Motor neuron (in vitro differentiated cells): Measurements from ENCODE around the gene XRCC3. TPM values are rescaled to one million over a fixed set of nuclear protein-coding genes. Genes with fewer than 3 reads are reported as not detected.

Source experiments
- ATAC-seq, 8 experiments: fragments of 200-7000 bp; cut with Tn5 transposase; replicated peaks in 6 of 8; 2 replicates each; pipeline ENCODE4 v1.8.0; 2021; ENCODE audit warnings: mild to moderate bottlenecking in 8 of 8, moderate library complexity in 8 of 8
- H3K27ac ChIP-seq, 2 donors: fragments of 250-450 bp; sonication (Bioruptor Pico); 2 replicates each; pipeline ENCODE4 v1.9.0; 2021; ENCODE audit warnings: antibody characterized with exemption in 2 of 2, mild to moderate bottlenecking in 2 of 2, moderate library complexity in 1 of 2
- H3K4me1 ChIP-seq, 2 donors: fragments of 250-450 bp; sonication (Bioruptor Pico); replicated peaks in 1 of 2; 2 replicates each; pipeline ENCODE4 v1.6.1; 2021; ENCODE audit warnings: antibody characterized with exemption in 2 of 2, mild to moderate bottlenecking in 2 of 2, moderate library complexity in 1 of 2
- H3K4me3 ChIP-seq, 5 donors: fragments of 250-450 bp; sonication (Bioruptor Pico); 2 replicates each; pipeline ENCODE4 v1.9.0; 2021; ENCODE audit warnings: antibody characterized with exemption in 5 of 5, mild to moderate bottlenecking in 5 of 5, moderate library complexity in 4 of 5
- WGBS, 10 experiments: fragments of 450-650 bp; shearing (Covaris generic); methylation state at CpG; one replicate each; pipeline ENCODE4 v1.0.0; 2022; 5-methylcytosine and 5-hydroxymethylcytosine counted together
- in situ Hi-C, 9 experiments: fragments of 400-800 bp; cut with MboI; loops; one replicate each; pipeline ENCODE4 v1.15.0; 2021; ENCODE audit warnings: low sequenced_read_pairs in 9 of 9, low pct_unique_long_range_greater_than_20kb in 2 of 9; ENCODE audit not compliant: unreplicated experiment in 9 of 9
- total RNA-seq, 8 experiments: library from RNA; unstranded; fragments of 300-600 nt; gene quantifications; 2 replicates each; pipeline versions ENCODE4 v1.2.3 to v1.2.4, GENCODE V29; 2022

Gene XRCC3
- total RNA-seq, 8 experiments from 2014 or later, result 5.5 to 31.2 (median 7.5) TPM

DNA sequence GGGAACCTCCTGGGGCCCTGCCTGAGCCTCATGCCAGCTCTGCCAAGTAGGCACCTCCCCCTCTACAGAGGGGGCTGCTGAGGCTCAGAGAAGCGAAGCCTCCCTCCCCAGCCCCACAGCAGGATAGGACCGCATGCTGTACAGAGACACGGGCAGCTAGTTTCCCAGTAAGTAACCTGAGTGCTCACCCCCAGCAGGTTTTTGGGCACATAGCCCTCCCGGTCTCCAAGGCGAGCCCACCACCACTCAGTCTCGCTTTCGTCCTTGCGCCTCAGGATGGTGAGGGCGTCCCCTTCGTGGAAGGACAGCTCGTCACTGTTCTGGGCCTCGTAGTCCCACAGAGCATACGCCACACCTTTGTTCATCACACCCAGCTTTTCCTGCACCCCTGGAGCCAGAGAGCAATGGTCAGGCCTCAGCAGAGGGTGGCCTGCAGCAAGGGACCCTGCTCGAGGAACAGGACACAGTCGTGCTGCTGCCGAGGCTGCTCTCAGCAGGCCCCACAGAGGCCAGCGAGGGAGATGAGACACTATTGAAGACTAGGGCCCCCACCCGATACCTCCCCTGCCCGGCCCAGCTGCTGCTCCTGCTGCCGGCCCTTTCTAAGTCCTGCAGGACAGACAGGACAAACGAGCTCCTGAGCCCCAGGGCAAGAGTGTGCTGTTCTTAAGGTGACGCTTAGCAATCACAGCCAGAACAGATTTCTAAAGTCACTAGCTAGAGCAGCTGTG is 20.7 kb upstream of the XRCC3 start:
- H3K4me1 ChIP-seq, result no peaks in the 10 kb centered on the region
- 0 to 90% (median 60%) methylated on average over 1 to 2 of the region's 22 CpGs; no CpG with 5 or more reads in 4 of the 10 experiments for whole genome bisulfite sequencing, 10 experiments
- in situ Hi-C loops, result no loop called here

DNA sequence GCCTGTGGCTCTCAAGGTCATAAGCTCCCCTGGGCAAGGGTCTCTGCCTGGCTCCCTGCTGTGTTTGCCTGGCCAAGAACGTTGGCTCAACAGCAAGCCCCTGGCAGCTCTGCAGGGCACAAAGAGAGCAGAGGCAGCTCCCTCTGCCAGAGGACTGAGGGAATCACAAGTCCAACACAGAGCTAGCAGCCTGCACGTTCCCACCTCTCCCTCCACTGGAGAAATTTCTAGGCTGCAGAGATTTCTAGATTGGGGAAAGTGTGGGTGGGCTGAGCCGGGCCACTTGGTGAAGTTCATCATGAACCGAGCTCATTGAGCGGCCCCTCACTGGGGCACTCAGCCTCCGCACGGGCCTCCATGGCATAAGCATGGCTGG is 20.2 kb upstream of the XRCC3 start:
- no peak overlapping the region for H3K4me3 ChIP-seq
- H3K4me1 ChIP-seq, result no peaks in the 10 kb centered on the region
- in situ Hi-C loops, result no loop called here
- 80% methylated on average over 1 of the region's 7 CpGs; no CpG with 5 or more reads in 9 of the 10 experiments for WGBS, 10 experiments
- H3K27ac ChIP-seq, result no peak overlapping the region
- ATAC-seq, result peak in 5 of 8 experiments; percentile 9 to 52 (median 21)

More for the DNA sequence above, 20.7 kb upstream of the XRCC3 start:
- Histone ChIP-seq H3K27ac (no peak overlapping the region), H3K4me3 (no peak overlapping the region)
- peak in 4 of 8 experiments; percentile 6 to 25 (median 14) for ATAC-seq

DNA sequence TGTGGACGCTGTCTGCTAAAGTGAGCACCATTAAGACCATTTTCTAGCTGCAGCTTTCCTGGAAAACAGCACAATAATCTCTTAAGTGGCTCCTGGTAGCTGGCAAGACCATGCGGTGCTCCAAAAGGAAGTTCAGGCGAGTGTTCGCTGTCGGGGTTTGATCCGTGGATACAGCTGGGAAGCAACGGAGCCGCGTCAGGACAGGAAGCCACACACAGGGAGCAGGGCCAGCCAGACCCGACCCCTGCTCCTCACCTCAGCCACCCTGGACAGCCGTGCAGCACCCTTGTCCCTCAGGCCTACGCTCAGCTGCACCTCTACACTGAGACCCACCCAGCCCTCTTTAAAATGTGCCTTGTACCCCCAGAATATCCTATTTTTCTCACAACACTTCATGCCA is 19.8 kb upstream of the XRCC3 start:
- in situ Hi-C loops, result no loop called here
- H3K4me3 ChIP-seq, result no peak overlapping the region
- 60 to 100% (median 100%) methylated on average over 1 to 5 of the region's 12 CpGs; no CpG with 5 or more reads in 3 of the 10 experiments for WGBS, 10 experiments
- ATAC-seq, result peak in 2 of 8 experiments; percentile 3 to 11
- no peak overlapping the region for H3K27ac ChIP-seq
- H3K4me1 ChIP-seq, result no peaks in the 10 kb centered on the region

DNA sequence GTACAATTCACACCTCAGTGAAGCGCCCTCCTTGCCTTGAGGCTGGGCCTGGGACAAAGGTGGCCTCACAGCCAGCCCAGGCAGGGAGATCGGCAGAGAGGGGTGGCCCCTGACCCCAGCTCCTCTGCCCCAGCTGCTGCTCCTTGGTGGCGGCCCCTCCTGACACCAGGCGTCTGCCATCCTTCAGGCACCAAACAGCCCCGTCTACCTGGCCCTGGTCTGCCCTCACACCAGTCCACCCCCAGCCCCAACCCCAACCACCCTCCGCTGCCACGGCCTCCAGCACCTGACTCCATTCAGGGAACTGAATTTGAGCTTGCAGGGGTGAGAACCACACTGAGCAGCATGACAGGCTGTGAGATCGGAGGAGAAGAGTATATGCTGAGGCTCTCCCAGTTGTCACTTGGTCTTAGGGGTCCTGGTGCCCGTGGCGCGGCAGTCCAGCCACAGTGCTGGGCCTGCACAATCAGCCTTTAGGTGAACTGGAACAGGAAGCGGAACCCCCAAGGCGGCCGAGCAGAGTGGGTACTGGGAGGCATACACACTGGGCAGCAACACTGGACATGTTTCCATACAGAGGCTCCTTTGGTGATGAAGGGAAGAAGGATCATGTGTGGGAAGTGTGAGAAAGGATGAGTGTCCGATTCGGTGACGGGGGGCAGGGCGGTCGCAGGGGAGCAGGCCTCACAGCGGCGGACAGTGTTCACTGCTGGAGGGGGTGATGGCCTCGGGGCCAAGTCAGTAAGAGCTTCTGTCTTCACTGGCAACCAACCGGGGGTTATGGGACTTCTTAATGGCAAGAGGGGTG is 19.0 kb upstream of the XRCC3 start:
- no peak overlapping the region for H3K27ac ChIP-seq
- in situ Hi-C loops, result no loop called here
- H3K4me3 ChIP-seq, result no peak overlapping the region
- H3K4me1 ChIP-seq, result no peaks in the 10 kb centered on the region
- WGBS, 10 experiments, result 60 to 100% (median 92%) methylated on average over 1 to 8 of the region's 23 CpGs; no CpG with 5 or more reads in 2 of the 10 experiments
- peak in 1 of 8 experiments; percentile 3 for ATAC-seq

DNA sequence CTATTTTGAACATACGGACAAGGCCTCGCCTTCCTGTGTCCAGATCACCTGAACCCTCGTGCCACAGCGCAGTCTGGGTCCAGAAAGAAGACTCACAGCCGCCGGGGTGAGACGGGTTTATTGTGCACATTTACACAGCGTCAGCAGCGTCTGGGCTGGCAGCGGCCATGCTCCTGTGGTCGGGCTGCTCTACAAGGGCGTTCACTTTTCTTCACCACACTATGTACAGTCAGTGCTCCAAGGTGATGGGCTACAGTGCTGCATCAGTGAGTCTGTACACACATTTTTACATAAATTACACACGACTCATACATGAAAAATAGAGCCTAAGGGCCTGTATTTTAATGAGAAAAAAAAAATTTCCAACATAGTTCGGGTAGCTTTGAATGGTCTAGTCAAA is 18.4 kb upstream of the XRCC3 start:
- in situ Hi-C loops, result no loop called here
- ATAC-seq, result peak in 3 of 8 experiments; percentile 52 to 96 (median 69)
- Histone ChIP-seq H3K27ac (no peak overlapping the region), H3K4me3 (no peak overlapping the region), H3K4me1 (no peaks in the 10 kb centered on the region)
- 34 to 100% (median 88%) methylated on average over 2 to 11 of the region's 14 CpGs; no CpG with 5 or more reads in 1 of the 10 experiments for WGBS, 10 experiments

DNA sequence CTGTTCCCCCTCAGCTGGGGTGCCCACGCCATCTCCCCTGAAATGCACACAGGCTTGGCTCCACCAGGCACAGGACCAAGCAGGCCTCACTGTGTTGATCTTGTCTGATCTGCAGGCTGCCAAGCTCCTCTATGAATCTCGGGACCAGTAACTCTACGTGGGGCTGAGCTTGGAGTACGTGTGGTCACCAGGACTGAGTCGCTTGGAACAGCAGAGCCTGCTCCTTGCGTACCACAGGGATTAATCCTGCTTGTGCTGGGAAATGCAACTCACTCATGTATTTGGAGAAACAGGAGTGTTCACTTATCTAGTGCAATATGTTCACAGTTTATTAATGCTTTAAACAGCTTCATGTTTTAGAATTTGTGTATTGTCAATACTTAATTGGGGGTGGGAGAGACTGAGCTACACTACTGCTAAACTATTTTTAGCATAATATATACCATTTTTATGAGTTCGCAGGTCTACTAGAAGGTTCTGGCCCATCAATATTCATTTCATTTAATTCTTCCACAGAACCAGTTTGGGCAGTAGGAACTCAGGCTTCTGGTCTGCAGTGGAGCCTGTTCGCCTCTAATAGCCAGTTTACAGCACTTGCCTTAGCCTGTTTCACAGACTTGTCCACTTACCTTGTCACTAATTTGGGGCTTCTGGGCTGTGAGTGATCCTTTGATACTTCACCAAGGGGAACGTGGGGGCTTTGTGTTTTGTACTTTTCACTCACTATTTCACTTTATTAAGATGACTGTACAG is 17.8 kb upstream of the XRCC3 start:
- ATAC-seq, result no peak
- WGBS, 10 experiments, result 40 to 100% (median 91%) methylated on average over 1 to 6 of the region's 9 CpGs
- no peak overlapping the region for H3K27ac ChIP-seq
- in situ Hi-C loops, result no loop called here
- no peaks in the 10 kb centered on the region for H3K4me1 ChIP-seq
- no peak overlapping the region for H3K4me3 ChIP-seq

DNA sequence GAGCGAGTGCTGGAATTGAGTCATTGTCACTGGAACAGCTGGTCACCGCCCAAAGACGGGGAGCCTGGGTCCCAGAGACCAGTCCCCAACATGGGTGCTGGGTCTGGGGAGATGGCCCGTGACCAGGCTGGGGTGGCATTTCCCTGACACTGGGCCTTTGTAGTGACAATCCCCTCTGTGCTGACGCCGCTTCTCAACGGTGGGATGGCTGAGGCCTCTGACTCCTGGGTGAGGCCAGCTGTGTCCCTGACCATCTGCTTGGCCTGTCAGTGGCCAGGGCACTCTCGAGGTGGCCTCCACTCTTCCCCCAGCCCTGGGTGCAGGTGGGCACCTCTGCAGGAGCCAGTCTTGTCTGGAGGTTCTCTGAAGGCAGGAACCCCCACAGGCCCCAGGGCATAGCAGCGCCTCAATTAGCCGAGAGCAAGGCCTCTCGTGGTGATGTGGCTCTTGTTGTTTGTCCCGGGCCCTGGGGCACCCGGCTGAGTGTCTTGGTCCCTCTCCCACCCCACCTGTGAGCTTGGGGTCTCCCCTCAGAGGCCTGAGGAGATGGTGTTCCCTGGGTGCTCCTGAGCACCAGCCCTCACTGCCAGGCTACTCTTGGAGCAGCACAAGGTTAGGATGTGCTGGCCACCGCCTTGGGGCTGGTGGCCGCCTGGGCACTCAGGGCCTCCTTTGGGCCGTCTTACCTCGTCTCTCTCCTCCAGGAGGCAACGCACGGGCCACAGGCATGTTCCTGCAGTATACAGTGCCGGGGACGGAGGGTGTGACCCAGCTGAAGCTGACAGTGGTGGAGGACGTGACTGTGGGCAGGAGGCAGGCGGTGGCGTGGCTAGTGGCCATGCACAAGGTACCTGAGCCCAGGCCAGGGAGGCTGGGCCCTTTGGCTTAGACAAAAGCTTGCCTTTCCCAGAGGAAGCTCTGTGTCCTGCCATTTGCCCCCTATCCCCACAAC is 16.9 kb upstream of the XRCC3 start:
- 70 to 100% (median 90%) methylated on average over 1 to 6 of the region's 24 CpGs; no CpG with 5 or more reads in 4 of the 10 experiments for WGBS, 10 experiments
- ATAC-seq, result peak in 1 of 8 experiments; percentile 12
- no peak overlapping the region for H3K27ac ChIP-seq
- H3K4me3 ChIP-seq, result no peak overlapping the region
- in situ Hi-C loops, result no loop called here
- no peaks in the 10 kb centered on the region for H3K4me1 ChIP-seq

DNA sequence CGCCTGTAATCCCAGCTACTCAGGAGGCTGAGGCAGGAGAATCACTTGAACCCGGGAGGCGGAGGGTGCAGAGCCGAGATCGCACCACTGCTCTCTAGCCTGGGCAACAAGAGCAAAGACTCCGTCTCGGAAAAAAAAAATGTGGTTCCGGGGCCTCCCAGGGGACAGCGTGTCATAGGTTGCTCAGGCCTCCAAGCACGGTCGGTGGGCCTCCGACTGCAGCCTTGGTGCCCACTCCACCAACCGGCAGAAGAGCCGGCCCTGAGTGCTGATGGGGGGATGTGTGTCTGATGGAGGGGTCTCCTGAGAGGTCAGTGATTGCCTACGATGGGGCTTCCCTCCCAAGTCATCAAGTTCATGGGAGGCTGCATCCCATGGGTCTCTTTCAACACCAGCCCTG is 16.2 kb upstream of the XRCC3 start:
- in situ Hi-C loops, result no loop called here
- 93 to 100% (median 100%) methylated on average over 1 to 9 of the region's 15 CpGs; no CpG with 5 or more reads in 4 of the 10 experiments for WGBS, 10 experiments
- Histone ChIP-seq H3K27ac (no peak overlapping the region), H3K4me1 (no peaks in the 10 kb centered on the region), H3K4me3 (no peak overlapping the region)
- ATAC-seq, result no peak

DNA sequence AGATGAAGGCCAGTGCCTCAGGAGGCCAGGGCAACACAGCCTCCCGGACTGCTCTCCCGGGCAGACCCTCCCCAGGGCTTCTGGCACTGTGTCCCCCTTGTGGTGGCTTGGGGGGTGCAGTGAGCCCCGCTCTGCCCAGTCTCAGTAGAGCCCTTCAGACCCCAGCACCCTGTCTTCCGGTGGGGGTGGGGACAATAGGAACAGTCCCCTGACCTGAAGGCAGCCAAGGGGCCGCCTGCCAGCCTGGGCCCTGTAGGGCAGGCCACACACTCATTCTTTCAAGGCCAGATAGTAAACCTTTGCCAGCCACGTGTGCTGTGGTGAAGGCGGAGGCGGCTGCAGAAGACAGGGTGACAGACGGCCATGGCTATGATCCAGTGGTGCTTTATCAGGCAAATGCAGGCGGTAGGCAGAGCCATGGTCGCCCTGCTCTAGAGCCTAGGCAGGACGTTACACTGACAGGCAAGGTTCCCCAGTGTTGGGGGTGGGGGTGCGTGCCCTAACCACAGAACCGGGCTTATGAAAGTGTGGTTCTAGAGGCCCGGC is 15.3 kb upstream of the XRCC3 start:
- in situ Hi-C loops, result no loop called here
- Histone ChIP-seq H3K27ac (no peak overlapping the region), H3K4me1 (no peaks in the 10 kb centered on the region), H3K4me3 (no peak overlapping the region)
- ATAC-seq, result peak in 1 of 8 experiments; percentile 23
- WGBS, 10 experiments, result 40 to 100% (median 89%) methylated on average over 1 to 5 of the region's 15 CpGs; no CpG with 5 or more reads in 5 of the 10 experiments

DNA sequence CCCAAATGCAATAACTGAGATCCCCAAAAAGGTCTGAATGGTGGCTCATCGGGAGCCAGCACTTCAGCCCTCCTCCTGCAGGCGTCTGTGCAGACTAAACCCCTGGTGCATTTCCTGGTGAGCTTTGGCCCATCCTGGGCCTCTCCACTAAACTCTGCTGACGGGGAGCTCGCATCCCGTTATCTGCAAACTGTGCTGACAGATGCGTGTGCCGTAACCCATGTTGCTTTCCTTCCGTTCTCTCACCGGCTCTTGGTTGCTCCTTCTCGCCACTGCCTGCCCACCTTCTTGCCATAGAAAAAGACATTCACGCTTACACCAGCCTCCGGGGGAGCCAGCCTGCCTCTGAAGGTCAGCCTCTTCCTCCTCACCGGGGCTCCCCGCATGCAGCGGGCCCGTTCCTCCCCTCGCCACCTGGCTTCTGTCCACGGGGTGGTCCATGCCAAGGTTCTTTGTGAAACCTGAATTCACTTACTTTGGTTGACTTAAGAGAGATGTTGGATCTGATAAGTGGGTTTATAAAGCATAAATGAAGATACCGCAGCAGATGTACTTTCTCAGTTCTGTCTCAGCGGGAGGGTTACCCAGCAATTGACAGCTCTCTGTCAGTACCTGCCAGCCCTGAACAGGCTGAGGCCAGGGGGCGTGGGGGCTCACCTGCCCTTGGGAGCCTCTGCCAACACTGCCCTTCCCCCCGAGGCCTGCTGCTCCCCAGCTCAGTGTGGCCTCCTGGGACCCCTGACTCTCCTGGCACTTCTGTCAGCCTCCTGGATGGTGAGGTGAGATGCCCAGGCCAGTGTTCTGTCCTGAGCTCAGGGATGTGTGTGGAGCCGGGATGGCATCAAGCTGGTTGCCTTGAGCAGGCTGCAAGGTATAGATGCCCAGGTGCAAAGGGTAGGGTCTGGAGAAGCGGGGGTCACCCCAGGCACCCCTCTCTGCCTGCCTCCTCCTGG is 14.5 kb upstream of the XRCC3 start:
- no peak for ATAC-seq
- H3K4me1 ChIP-seq, result no peaks in the 10 kb centered on the region
- H3K4me3 ChIP-seq, result no peak overlapping the region
- 75 to 100% (median 87%) methylated on average over 1 to 10 of the region's 24 CpGs; no CpG with 5 or more reads in 3 of the 10 experiments for WGBS, 10 experiments
- no peak overlapping the region for H3K27ac ChIP-seq
- in situ Hi-C loops, result no loop called here

DNA sequence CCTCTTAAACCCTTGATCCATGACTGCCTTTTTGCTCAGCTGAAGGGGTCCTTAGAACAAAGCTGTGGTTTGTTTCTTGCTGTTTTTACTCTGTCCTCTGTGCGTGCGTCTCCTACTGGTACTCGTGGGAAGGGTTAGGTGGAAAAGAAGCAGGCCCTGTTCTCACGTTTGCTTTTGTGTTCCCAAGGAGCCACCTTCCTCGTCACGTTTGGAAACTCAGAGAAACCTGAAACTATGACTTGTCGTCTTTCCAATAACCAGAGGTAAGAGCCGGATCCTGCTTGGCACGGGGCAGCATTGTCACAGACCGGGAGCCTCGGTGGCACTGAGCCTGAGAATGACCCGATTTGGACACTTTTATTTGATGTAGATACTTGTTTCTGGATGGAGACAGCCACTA is 13.5 kb upstream of the XRCC3 start:
- ATAC-seq, result no peak
- no peaks in the 10 kb centered on the region for H3K4me1 ChIP-seq
- 73 to 100% (median 85%) methylated on average over 1 to 9 of the region's 12 CpGs; no CpG with 5 or more reads in 2 of the 10 experiments for WGBS, 10 experiments
- H3K27ac ChIP-seq, result no peak overlapping the region
- in situ Hi-C loops, result no loop called here
- H3K4me3 ChIP-seq, result no peak overlapping the region
